GM06990 (cell line): Measurements from ENCODE around the gene NRSN1.

Source experiments
- DNase-seq: peaks from one replicate; pipeline ENCODE4 v3.0.0-alpha.2; 2011; ENCODE audit not compliant: insufficient read length; ENCODE audit errors: extremely low read depth
- H3K27me3 ChIP-seq: replicated peaks from 2 replicates; pipeline ENCODE4 v1.6.0; 2011; ENCODE audit warnings: low read length; ENCODE audit not compliant: control insufficient read depth, insufficient read depth
- H3K36me3 ChIP-seq: 2 replicates; pipeline ENCODE4 v1.5.1; 2011; ENCODE audit warnings: low read length; ENCODE audit not compliant: control insufficient read depth, insufficient read depth
- H3K4me3 ChIP-seq: replicated peaks from 2 replicates; pipeline ENCODE4 v1.5.1; 2011; ENCODE audit warnings: low read depth, mild to moderate bottlenecking, control low read depth, low read length
- TF ChIP-seq, protein P1 (sequence below): IDR thresholded peaks from 2 replicates; pipeline ENCODE4 v1.5.1; 2011; ENCODE audit warnings: low read length, control low read depth, mild to moderate bottlenecking, inconsistent platforms; ENCODE audit not compliant: insufficient read depth, poor library complexity, severe bottlenecking

The NRSN1 gene

DNA sequence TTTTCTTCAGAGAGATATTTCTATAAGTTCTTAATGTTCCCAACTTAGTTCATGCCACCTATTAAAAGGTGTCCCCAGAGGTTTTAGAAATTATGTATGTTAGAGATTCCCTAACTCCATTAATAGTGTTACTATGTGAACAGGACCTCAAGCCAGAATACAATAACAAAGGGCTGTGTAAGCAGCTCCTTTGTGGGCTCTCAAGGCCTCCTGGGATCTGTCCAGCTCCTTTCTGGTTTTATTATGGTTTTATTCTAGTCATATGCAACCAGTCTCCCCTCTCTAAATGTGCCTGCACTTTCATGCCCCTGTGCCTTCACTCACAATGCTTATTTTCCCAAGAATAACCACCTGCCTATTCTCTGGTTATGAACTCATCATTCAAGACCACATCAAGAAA, 22.7 kb downstream of the NRSN1 start:
- TF ChIP-seq, protein P1, sequence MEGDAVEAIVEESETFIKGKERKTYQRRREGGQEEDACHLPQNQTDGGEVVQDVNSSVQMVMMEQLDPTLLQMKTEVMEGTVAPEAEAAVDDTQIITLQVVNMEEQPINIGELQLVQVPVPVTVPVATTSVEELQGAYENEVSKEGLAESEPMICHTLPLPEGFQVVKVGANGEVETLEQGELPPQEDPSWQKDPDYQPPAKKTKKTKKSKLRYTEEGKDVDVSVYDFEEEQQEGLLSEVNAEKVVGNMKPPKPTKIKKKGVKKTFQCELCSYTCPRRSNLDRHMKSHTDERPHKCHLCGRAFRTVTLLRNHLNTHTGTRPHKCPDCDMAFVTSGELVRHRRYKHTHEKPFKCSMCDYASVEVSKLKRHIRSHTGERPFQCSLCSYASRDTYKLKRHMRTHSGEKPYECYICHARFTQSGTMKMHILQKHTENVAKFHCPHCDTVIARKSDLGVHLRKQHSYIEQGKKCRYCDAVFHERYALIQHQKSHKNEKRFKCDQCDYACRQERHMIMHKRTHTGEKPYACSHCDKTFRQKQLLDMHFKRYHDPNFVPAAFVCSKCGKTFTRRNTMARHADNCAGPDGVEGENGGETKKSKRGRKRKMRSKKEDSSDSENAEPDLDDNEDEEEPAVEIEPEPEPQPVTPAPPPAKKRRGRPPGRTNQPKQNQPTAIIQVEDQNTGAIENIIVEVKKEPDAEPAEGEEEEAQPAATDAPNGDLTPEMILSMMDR = no peak
- DNase-seq = no peak
- no peak overlapping the region for H3K4me3 ChIP-seq
- no peaks in the 10 kb centered on the region for H3K27me3 ChIP-seq
- H3K36me3 ChIP-seq = no peaks in the 10 kb centered on the region

GRCh38 chr6:24149296-24149695, 23.3 kb downstream of the NRSN1 start:
- no peaks in the 10 kb centered on the region for H3K36me3 ChIP-seq
- no peak overlapping the region for H3K4me3 ChIP-seq
- TF ChIP-seq, protein P1 = no peak
- no peaks in the 10 kb centered on the region for H3K27me3 ChIP-seq
- no peak for DNase-seq

GRCh38 chr6:24149836-24150235, 23.8 kb downstream of the NRSN1 start:
- DNase-seq = no peak
- TF ChIP-seq, protein P1 = no peak

DNA sequence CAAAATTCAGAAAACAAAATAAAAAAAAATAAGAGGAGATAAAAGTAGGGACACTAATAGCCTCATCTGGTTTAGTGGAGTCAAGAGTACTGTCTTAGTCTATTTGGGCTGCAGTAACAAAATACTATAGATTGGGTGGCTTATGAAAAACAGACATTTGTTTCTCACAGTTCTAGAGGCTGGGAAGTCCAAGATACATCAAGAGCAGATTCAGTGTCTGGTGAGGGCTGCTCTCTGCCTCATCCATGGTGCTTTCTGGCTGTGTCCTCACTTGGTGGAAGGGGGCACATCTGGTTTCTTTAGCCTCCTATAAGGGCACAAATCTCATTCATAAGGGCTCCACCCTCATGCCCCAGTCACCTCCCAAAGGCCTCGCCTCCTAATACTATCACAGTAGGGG, 26.0 kb downstream of the NRSN1 start:
- no peaks in the 10 kb centered on the region for H3K36me3 ChIP-seq
- no peak overlapping the region for H3K4me3 ChIP-seq
- H3K27me3 ChIP-seq = no peaks in the 10 kb centered on the region
- no peak for DNase-seq
- TF ChIP-seq, protein P1 = no peak

More at GRCh38 chr6:24149836-24150235, 23.8 kb downstream of the NRSN1 start:
- H3K27me3 ChIP-seq = no peaks in the 10 kb centered on the region
- no peak overlapping the region for H3K4me3 ChIP-seq
- H3K36me3 ChIP-seq = no peaks in the 10 kb centered on the region

GRCh38 chr6:24154121-24154520, 28.1 kb downstream of the NRSN1 start:
- Histone ChIP-seq H3K27me3 (no peaks in the 10 kb centered on the region), H3K4me3 (no peak overlapping the region), H3K36me3 (no peaks in the 10 kb centered on the region)
- TF ChIP-seq, protein P1 = no peak
- no peak for DNase-seq

GRCh38 chr6:24157886-24158285, 31.9 kb downstream of the NRSN1 start:
- TF ChIP-seq, protein P1 = no peak
- Histone ChIP-seq H3K27me3 (no peaks in the 10 kb centered on the region), H3K36me3 (no peaks in the 10 kb centered on the region), H3K4me3 (no peak overlapping the region)
- DNase-seq = no peak
